Keratinocyte (primary cell): Measurements from ENCODE around the gene NGLY1.

ENCODE experiments used
- CTCF ChIP-seq, 3 experiments: IDR thresholded peaks in 1 of 3; conservative IDR thresholded peaks in 1 of 3; optimal IDR thresholded peaks in 1 of 3; 2 replicates in 2 of 3; 3 replicates in 1 of 3; pipeline versions ENCODE3 to v1.5.1; 2011; ENCODE audit warnings: low read length in 3 of 3, mild to moderate bottlenecking in 3 of 3, moderate library complexity in 2 of 3, control low read depth in 1 of 3, inconsistent platforms in 1 of 3; ENCODE audit not compliant: insufficient read depth in 2 of 3; ENCODE audit errors: extremely low read depth in 1 of 3
- EZH2 ChIP-seq: IDR thresholded peaks from one replicate; pipeline ENCODE4 v1.6.1; 2012; ENCODE audit warnings: inconsistent platforms, mild to moderate bottlenecking, low read length, moderate library complexity

GRCh38 chr3:25687742-25688141 lies 95.5 kb downstream of the NGLY1 start:
- no peak for TF ChIP-seq CTCF (optimal IDR thresholded peaks at IDR 0.05 in 1 of 3, IDR thresholded peaks at IDR 0.05 in 1 of 3, conservative IDR thresholded peaks at IDR 0.05 in 1 of 3; ENCODE audit: extremely low read depth in 1 of 3, insufficient read depth in 2 of 3, low read length in 3 of 3)
- TF ChIP-seq EZH2: no peak
